H1 (cell line): ENCODE results near the gene ADAM19. TPM values are rescaled to one million over a fixed set of nuclear protein-coding genes. Genes with fewer than 3 reads are reported as not detected.

Experiments
- KDM5A ChIP-seq: fragments of 200-600 bp; IDR thresholded peaks from 2 replicates; pipeline ENCODE4 v1.7.1; 2012; ENCODE audit warnings: mild to moderate bottlenecking, low read length, inconsistent platforms, mixed read lengths
- TBP ChIP-seq: IDR thresholded peaks from 2 replicates; pipeline ENCODE4 v1.6.1; 2011; ENCODE audit warnings: low read depth, low read length, improper control_type of control experiment
- polyA plus RNA-seq, 7 experiments: library from polyadenylated mRNA; depleted of rRNA in 3 of 7; stranded (reverse) in 5 of 7; unstranded in 2 of 7; fragments of >200 nt in 5 of 7; fragments of 200-250 nt in 2 of 7; gene quantifications; 1 replicate in 5 of 7; 2 replicates in 1 of 7; 4 replicates in 1 of 7; pipeline versions ENCODE4 v1.2.1 to v1.2.3, GENCODE V29; 2011 to 2013; ENCODE audit warnings: missing spikeins in 2 of 7, mixed read lengths in 2 of 7
- total RNA-seq: library from RNA; stranded (reverse); fragmentation: NEBNext Ultra II Directional; extraction: Animal tissue kit (Norgen Biotek cat#: 25700); gene quantifications from 2 replicates; pipeline ENCODE4 v1.2.1, GENCODE V29; 2021

Gene ADAM19
- total and polyA plus RNA-seq, 2 of the 8 experiments (the other 6 are each of a cell fraction or from before 2014, with no cell fraction given) = 6.5 to 22.7 TPM

DNA sequence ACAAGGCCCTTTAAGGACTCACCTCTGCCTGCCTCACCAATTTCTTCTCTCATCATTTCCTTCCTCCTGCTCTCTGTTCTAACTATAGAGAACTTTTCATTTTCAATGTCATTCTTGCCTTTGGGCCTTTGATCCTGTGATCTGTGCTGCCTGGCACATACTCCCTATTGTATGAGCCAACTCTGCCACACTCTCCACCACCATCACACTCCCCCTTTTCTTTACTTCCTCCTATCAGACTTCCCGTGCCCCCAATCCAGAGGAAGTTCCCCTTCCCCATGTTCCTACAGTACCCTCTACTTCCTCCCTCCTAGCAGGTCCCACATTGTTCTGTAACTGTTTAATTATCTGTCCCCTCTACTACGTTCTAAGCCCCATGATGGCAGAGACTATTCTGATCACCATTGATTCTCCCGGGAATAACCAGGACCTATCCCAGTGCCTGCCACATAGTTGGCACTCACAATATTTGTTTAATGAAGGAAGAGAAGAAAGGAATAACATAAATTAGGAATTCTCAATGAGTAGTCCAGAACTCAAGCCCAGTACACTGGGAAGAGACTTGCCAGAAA is 27.5 kb downstream of the ADAM19 start (continued):
- TF ChIP-seq KDM5A = no peak
- no peak for TF ChIP-seq TBP
